ENCODE measurements around the gene WDFY2.
A peak's percentile ranks its signal among the peaks of the same experiment; 100 is the strongest.
"Not testable (repeated sequence)": the region's sequence is repeated elsewhere in the genome, so short reads cannot be mapped to it uniquely, and the experiment has no call there.

The WDFY2 gene

DNA sequence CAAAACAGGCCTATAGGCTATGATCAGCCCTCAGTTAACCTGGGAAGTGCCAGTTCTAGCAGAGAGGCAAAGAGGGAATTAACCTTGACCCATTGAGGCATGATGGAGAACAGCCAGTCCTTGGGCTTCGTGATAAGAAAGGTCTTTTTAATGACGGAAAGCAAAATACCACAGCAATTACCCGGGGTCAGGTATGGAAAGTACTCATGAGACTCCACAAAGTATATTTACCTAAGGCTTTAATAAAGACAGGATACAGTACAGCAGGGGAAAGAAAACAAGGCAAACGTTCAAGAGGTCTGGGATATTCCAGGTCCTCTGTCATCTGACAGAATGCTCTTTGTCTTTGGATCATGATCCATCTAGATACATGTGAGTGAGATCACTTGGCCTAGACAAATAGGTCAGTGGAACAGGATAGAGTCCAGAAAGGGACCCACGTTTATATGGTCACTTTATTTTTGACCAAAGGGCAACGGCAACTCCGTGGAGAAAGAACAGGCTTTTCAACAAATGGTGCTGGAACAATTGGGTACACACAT, 52.2 kb downstream of the WDFY2 start:
- no peak for DNase-seq

DNA sequence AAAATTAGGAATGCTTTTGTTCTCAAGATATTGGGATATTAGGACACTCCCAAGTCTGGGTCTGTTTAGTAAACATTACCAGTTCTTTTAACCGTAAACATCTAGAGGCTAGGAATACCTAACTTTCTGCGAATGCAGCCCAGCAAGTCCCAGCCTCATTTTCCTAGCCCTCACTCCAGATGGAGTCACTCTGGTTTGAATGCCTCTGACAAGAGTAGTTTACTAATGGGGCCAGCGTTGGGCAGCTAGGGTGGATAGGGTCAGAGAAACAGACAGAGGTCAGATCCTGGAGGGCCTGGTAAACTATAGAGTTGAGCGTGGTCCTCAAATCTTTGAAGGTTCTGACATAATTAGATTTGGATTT, 53.6 kb downstream of the WDFY2 start:
- no peak for DNase-seq

DNA sequence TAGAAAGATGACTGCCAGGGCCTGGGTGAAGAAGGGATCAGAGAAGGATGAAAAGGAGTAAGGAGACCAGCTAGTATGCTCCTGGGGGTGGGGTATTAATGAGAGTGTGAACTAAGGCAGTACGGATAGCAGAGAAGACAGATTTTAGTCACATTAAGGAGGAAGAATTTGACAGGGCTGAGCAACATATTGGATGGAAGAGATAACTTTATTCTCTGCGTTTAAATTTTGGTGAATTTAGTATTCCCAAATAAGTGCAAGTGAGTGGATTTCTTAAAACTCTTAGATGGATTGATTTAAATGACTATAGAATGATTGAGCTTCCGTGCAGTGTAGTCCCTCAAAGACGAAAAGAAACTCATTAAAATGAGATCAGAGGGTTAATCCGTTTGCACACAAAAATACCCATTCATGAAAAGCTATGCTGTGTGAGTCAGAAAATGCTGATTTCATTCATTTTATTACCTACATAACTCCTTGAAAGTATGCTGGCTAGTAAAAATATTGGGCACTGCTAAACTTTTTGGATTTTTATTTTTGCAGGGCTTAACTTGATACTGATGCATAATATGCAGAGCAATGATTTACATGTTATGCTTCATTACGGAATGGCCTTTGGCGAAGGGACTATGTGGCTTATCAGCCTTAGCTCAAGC, 54.1 kb downstream of the WDFY2 start:
- no peak for DNase-seq

DNA sequence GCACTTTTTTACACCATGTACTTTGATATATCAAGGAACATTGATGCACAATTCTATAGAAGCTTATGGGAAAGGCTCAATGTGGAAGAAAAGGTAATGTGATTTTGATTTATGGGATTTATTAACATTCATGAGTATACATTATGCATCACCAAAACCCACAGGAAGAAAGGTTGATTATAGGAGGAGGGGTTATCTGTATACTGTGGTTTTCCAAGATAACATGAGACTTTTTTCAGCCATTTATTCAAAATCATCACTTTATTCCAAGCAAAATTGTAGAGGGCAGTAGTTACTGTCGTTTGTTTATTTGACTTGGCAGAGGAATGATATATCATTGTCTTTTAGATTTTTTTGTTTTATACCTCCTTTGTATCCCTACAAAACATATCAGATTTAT, 54.9 kb downstream of the WDFY2 start:
- DNase-seq = no peak

DNA sequence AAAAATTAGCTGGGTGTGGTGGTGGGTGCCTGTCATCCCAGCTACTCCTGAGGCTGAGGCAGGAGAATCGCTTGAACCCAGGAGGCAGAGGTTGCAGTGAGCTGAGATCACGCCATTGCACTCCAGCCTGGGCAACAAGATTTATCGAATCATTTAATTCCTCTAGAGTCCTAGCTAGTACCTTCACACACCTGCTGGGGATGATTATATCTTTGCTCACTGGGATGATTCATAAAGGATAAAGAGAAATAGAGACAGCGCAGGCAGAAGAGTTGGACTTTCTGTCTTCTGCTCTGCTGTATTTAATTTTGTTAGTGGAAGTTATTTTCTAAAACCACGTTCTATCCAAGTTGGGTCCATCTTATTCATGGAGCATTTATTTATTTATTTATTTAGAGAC, 56.4 kb downstream of the WDFY2 start:
- not testable (repeated sequence) for DNase-seq

DNA sequence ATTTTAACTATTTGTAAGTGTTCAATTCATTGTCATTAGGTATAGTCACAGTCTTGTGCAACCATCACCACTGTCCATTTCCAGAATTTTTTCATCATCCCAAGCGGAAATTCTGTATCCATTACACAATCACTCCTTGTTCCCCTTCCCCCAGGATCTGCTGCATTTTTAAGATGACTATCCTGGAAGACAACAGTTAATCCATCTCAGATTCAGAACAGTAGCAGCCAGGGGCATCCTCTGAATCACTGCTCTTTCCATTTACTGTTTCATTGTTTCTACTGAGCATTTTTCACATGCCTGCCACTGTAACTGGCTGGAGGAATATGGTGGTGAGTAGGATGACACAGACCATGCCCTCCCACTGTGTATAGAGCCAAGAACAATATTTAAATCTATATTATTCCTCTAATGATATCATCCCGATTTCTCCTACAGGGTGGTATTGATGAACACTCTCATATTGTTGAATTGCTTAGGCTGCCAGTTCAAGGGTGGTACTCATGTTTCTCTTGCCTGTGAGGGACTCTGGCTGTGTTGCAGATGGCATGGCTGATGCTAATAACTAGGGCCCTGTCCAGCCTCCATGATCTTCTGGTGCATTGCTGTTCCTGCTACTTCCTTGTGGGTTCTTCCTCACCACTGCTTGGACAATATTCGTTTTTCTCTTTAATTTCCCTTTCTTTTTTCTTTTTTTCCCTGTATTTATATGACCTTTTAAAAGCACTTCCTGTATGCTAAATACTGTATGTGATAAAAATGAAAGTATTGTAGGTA, 59.0 kb downstream of the WDFY2 start:
- peak; percentile 92 for DNase-seq

DNA sequence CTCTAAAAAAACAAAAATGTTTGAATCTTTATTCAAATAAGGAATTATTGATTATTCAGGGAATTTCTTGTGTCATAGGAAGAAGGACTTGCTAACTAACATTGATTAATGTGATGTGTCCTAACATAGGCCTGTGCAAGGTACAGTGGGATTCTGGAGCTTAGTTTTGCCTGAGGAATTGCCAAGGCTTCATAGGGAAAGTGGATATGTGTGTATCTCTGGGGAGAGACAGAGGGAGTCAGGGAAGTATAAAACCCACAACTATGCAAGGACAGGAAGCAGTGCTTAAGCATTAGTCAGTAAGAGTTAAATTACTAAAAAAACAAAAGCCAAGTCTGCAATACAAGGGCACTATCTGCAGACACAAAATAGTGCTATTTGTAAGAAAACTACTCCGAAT, 59.6 kb downstream of the WDFY2 start:
- peak; percentile 95 for DNase-seq

DNA sequence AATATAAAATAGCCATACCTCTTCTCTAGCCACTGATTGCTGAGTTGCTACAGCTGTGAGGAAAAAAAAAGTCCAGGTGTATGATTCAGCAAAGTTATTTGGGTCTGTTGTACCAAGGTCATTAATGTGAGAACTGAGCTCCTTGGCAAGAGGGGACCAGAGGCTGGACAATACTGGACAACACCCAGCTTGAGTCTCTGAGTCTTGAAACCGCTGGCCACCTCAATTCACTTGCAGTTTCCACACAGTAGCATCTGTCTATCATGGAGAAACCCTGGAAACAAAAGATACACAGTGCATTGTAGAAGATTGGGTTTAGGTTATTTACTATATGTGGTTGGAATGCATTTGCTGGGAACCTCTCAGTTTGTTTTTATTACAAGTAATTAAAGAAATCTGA, 60.4 kb downstream of the WDFY2 start:
- DNase-seq = peak; percentile 57

DNA sequence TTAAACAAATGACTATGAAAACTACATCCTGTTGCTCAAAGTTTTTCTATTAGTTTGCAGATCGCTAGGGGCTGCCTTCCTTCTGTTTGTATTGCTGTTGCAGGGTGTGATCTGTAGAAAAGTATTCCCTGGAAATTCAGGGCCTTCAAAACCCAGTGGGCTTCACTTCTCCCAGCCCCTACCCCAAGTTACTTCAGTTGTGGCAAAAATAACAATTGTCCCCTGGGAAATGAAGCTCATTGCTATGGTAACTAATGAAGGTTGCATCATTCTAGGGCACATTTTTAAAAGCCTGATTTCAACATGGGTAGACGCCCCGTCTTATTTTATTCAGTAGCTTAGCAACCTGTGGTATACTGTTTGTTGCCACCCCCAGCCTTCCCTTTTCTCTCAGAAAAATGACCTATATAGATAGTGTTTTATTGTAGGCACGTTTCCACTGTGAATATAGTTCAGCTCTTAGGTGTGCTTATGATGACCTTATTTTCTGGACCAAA, 60.9 kb downstream of the WDFY2 start:
- peak; percentile 15 for DNase-seq

DNA sequence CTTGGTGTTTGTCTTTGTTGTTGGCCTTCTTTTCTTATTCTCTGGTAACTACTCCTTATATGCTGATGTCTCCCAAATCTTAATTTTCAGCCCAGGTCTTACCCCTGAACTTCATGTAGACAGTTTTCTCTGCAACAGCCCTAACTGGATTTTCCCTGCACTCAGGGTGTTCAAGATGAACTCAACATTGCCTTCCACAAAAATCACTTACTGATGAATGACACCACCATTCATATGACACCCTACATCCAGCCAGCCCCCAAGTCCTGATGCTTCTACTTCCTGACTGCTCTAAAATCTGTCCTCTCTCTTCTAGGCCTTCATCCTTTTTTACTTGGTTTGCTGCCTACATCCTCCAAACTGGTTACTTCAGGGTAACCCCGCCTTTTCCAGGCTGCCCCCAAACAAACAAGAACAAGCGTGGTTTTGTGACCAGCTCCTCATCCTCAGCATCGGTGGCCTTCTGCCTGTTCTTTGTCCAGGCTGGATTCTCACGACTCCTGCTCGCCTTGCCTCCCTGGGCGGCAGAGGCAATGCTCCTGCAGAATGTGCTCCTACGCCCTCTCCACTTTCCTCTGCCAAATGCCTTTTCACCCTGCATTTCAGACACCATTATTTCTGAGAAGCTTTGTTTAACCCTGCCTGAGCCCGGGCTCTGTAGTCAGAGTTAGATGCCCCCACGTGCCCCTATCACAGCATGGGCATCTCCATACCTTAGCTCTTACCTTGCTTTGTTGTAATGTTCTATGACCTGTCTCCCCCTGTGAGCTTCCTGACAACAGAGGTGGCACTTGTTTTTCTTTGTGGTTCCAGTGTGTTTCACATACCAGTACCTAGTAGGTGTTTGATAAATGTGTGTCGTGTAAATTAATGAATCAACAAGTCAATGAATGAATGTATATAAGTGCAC, 61.8 kb downstream of the WDFY2 start:
- no peak for DNase-seq

DNA sequence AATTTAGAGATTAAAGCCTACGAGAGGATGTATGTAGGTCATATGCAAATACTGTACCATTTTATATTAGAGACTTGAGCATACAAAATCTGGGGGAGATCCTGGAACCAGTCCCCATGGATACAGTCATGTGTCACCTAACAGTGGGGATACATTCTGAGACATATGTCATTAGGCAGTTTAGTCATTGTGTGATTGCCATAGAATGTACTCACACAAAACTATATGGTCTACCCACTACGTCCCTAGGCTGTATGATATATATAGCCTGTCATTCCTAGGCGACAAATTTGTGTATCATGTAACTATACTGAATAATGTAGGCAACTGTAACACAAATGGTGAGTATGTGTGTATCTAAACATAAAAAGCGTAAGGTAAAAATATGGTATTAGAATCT, 62.8 kb downstream of the WDFY2 start:
- no peak for DNase-seq

DNA sequence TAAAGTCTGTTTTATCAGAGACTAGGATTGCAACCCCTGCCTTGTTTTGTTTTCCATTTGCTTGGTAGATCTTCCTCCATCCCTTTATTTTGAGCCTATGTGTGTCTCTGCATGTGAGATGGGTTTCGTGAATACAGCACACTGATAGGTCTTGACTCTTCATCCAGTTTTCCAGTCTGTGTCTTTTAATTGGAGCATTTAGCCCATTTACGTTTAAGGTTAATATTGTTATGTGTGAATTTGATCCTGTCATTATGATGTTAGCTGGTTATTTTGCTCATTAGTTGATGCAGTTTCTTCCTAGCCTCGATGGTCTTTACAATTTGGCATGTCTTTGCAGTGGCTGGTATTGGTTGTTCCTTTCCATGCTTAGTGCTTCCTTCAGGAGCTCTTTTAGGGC, 67.9 kb downstream of the WDFY2 start:
- DNase-seq = not testable (repeated sequence)

DNA sequence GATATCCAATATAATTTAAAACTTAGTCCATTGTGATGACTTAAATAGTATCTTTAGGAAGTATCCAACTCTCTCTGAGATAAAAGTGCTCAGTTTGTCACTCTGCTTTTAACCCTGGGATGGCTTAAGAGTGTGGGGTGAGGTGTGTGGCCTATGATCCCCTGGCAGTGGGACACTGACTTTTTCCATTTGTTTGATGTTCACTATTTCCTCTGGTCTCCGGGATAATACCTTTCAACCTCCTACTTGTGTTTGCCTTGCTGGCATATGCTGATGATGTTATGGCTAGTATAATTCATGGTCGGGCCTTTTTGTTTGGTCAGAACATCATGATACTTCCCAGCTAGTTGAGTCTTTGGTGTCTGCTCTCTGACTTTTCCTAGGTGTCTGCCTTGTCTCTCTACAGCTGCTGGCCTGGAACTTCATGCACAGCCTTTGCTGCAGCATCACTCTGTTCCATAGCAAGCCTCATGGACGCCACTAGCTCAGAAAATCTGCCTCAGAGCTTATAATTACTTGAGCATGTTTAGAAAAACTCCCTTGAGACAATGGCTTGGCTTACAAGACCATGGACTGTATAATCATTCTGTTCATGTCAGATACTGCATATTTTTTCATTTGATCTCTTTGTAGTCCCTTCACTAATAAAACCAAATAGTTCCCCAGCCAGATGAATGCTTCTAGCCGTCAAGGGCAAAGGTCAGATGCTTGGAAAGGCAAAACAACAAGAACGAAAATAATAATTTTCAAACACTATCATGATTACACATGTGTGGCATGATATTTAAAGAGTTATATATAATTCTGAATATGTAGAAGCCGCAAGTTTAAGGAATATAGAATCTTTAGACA, 75.2 kb downstream of the WDFY2 start:
- DNase-seq = no peak

DNA sequence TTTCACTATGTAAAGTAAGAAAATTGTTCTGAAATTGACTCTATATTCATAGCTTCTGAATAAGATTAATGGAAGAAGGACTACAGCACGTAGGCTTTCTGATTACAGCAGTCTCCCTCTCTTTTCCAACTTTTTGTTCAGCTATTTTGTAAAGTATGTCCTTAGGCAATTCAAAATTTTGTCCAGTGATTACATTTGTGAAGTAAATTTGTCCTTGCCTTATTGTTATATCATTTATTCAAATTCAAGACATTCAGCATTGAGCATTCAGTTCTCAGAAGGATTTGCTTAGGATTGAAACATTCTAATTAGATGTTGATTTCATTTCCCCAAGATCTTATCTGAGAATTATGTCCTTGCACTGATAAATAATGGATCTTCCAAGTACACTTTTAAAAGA, 76.6 kb downstream of the WDFY2 start:
- DNase-seq = no peak

DNA sequence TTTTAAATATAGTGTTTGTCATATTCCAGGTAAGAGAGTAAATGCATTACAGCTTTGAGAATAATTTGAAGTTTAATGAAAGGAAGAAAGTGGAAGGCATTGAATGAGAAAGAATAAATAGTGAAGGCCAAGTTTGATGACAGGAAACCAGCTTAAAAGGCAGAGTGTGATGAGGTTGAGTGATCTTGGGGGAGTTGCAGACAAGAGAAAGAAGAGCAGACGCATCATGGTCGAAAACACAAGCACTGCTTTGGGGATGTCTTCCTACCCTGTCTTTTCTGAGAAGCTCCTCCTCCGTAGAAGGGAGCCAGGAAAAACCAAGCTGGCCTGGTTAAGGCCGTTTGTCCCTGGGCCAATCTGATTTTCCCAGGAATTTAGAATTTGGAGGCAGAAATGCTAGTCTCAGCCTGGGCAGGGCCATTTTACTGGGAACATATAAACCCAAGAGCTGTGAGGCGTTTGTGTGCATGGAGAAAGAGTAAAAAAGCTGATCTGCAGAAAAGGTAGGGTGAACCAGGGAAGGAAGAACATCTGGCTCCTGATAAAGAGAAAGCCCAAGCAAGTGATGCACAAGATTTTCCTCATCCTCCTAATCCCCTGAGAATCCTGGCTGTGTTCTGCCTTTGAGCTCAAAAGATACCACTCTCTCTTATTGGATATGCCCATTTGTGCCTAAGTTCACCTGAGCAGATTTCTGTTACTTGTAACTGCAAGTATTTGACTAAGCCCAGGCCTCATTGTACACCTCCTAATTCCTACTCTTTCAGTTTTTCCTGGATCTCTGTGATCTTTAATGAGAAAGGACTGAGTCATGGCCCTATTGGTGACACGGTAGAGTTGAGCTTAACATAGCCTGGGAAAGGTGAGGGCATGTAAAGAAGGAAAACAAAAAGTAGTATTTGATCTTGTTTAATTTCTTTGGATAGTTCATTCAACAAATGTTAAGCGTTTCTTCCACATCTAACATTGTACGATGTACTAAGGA, 80.0 kb downstream of the WDFY2 start:
- DNase-seq = no peak

DNA sequence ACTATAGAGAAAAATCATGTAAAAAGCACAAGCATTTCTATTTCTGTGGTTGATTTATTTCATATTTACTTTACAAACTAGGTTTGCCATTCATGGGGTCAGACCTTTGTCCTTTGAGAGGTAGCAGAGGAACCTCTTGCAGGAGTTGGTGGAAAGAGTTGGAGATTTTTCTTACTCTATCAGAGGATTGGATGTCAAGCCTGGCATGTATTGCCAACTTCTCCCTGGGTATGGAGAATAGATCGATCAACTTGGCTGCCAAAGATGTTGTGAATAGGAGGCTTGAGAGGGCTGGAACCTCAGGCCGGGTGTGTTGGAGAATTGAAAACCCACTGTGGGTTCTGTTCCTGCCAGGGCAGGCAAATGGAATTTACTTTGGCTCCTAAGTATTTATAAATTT, 81.2 kb downstream of the WDFY2 start:
- no peak for DNase-seq

DNA sequence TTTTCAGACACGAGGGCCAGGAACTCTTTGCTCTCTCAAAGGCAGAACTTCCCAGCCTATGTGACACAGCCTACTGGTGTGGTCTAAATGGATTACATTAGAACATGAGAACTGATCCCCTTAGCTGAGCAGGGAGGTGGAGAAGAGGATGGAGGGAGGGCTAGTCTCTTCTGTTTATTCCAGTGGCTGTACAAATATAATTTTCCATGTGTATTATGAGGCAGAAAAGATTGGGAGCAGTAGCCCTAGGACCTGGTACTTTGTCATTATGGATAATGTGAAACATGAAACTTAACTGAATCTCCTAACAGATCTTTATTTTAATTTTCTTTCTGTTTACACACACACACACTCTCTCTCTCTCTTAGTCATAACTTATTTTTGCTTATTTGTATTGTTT, 82.1 kb downstream of the WDFY2 start:
- DNase-seq = no peak

DNA sequence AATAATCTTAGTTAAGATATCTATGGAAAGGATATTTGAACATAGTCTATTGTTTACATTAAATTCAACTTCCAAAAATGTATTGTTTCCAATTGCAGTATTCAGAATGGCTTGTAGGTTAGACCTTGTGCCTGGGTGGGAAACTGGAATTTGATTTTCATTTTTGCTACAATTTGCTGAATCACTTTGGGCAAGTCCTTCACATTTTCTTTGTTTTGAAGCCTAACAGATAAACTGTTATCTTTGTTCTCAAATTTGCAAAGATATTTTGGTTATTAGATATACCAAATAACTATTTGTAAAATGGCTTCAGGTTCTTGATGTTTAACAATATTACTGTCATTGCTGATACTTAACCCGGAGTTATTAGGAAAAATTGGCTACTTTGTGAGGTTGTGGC, 82.6 kb downstream of the WDFY2 start:
- no peak for DNase-seq

DNA sequence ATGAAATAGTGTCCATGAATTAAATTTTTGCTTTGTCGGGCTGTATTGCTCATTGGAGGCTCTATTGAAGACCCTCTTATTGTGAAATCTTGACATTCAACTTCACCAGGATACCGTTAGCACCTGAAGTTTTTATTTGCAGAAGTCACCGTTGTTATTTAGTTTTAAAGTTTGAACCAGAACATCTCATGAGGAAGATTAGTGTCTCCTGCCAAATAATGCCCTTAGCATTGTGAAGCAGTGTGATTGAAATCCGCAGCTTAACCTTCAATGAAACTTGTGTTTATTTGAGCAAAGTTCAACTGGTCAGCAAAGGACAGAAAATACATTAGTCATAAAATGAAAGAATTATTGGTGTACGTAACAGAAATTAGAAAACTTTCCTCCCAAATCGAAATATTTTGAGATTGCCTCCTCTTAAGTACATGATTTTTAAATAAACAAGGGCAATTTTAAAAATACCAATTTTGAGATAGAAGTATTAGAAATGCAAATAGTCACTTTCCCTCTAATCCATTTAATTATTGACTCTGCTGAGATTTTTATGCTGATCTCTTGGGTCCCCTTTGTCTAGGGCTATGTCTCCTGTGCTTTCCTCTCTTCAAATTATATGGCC, 84.4 kb downstream of the WDFY2 start:
- DNase-seq = no peak

DNA sequence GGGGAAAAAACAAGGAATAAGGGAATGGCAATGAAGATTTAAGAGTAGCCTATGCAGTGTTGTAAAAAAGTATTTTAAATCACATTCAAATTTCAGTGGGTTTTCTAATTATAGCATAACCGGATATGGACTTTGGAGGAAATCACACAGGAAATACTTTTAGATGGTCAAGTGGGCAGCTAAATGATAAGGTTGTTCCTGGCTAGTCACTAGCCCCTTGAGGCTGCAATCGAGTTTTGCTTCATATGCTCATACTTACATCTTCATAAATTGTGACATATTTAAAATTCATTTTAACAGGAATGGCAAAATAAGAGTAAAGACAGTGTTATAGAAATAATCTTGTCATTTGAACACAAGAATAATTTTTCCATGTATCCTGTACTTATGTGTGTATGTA, 88.9 kb downstream of the WDFY2 start:
- no peak for DNase-seq

DNA sequence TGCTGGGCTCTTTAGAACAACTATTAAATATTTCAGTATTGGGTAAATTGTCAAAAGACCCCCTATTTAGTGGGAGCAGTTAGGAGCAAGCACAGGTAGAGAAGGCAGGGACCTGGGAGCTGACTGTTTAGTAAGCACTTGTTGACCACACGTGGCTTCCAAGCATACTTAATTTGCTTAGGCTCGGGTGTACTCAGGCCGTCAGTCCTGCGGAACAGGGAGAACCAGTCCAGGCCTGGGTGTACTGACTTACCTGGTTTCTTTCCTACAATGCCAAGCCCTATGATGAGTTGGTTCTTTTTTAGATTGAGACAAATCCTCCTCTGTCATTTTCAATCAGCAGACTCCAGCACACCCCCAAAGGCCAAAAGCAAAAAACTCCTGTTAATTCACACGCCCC, 90.0 kb downstream of the WDFY2 start:
- DNase-seq = no peak

Measured in kidney glomerular epithelial cell (primary cell).